HepG2 (cell line): Measurements from ENCODE around the gene TTC39C.

Experiments used
- KLF11 ChIP-seq: IDR thresholded peaks from 2 replicates; pipeline ENCODE4 v1.6.1; 2016; ENCODE audit warnings: missing compliant biosample characterization
- NFE2L2 ChIP-seq: fragments of 150-350 bp; IDR thresholded peaks from 2 replicates; pipeline ENCODE4 v1.6.1; 2014; ENCODE audit warnings: low read length
- POLR2A ChIP-seq, 2 experiments: IDR thresholded peaks; 2 replicates each; pipeline ENCODE4 v1.6.1; 2011; ENCODE audit warnings: low read depth in 2 of 2, low read length in 2 of 2, mild to moderate bottlenecking in 1 of 2, moderate library complexity in 1 of 2; ENCODE audit not compliant: insufficient read depth in 1 of 2

GRCh38 chr18:24054130-24054529 lies 39.6 kb downstream of the TTC39C start:
- TF ChIP-seq KLF11 (CRISPR knock-in tag) (no peak), POLR2A (IDR thresholded peaks at IDR 0.05; ENCODE audit: insufficient read depth in 1 of 2, low read depth in 2 of 2, low read length in 2 of 2) (no peak), NFE2L2 (no peak)
